Hepatocyte (in vitro differentiated cells): ENCODE measurements around the gene VPS9D1. TPM values are rescaled to one million over a fixed set of nuclear protein-coding genes. Genes with fewer than 3 reads are reported as not detected.
A peak's percentile ranks its signal among the peaks of the same experiment; 100 is the strongest.

ENCODE experiments used
- DNase-seq: peaks from one replicate; pipeline ENCODE4 v3.0.0-alpha.2; 2016; ENCODE audit warnings: low spot score
- H2AFZ ChIP-seq: fragments of 200-600 bp; sonication (generic); 2 replicates; pipeline ENCODE4 v1.6.0; 2016; ENCODE audit warnings: antibody characterized with exemption, mild to moderate bottlenecking
- H3K27ac ChIP-seq: fragments of 200-600 bp; sonication (generic); 2 replicates; pipeline ENCODE4 v1.5.1; 2016; ENCODE audit warnings: mild to moderate bottlenecking
- H3K27me3 ChIP-seq: fragments of 200-600 bp; sonication (generic); 2 replicates; pipeline ENCODE4 v1.6.1; 2016
- H3K36me3 ChIP-seq: fragments of 200-600 bp; sonication (generic); replicated peaks from 2 replicates; pipeline ENCODE4 v1.5.1; 2016; ENCODE audit warnings: low read depth; ENCODE audit not compliant: insufficient read depth
- H3K4me1 ChIP-seq: fragments of 200-600 bp; sonication (generic); 2 replicates; pipeline ENCODE4 v1.5.1; 2016; ENCODE audit warnings: mild to moderate bottlenecking, moderate library complexity; ENCODE audit not compliant: insufficient read depth
- H3K4me2 ChIP-seq: fragments of 200-600 bp; sonication (generic); 2 replicates; pipeline ENCODE4 v1.6.0; 2016
- H3K4me3 ChIP-seq: fragments of 200-600 bp; sonication (generic); 2 replicates; pipeline ENCODE4 v1.5.1; 2016; ENCODE audit warnings: mild to moderate bottlenecking
- H3K79me2 ChIP-seq: fragments of 200-600 bp; sonication (generic); 2 replicates; pipeline ENCODE4 v1.6.0; 2017; ENCODE audit warnings: mild to moderate bottlenecking
- H3K9me2 ChIP-seq: fragments of 200-600 bp; sonication (generic); replicated peaks from 2 replicates; pipeline ENCODE4 v1.6.0; 2017; ENCODE audit warnings: mild to moderate bottlenecking; ENCODE audit not compliant: insufficient read depth
- H3K9me3 ChIP-seq: fragments of 200-600 bp; sonication (generic); 2 replicates; pipeline ENCODE4 v1.5.1; 2016; ENCODE audit warnings: low read depth, mild to moderate bottlenecking
- H4K20me1 ChIP-seq: fragments of 200-600 bp; sonication (generic); 2 replicates; pipeline ENCODE4 v1.6.0; 2016; ENCODE audit warnings: mild to moderate bottlenecking; ENCODE audit not compliant: insufficient read depth, poor library complexity, severe bottlenecking
- CTCF ChIP-seq: fragments of 200-600 bp; sonication (generic); IDR thresholded peaks from 2 replicates; pipeline ENCODE4 v1.5.1; 2016; ENCODE audit warnings: antibody characterized with exemption, mild to moderate bottlenecking; ENCODE audit not compliant: poor library complexity
- EZH2 ChIP-seq: fragments of 200-600 bp; sonication (generic); IDR thresholded peaks from 2 replicates; pipeline ENCODE4 v1.6.1; 2016; ENCODE audit warnings: antibody characterized with exemption, mild to moderate bottlenecking, borderline replicate concordance
- EZH2phosphoT487 ChIP-seq: fragments of 200-600 bp; sonication (generic); IDR thresholded peaks from one replicate; pipeline ENCODE4 v1.6.1; 2018; ENCODE audit warnings: antibody characterized with exemption, mild to moderate bottlenecking, low read depth, moderate library complexity; ENCODE audit not compliant: unreplicated experiment, severe bottlenecking
- WGBS: methylation state at CpG from one replicate; pipeline ENCODE4 v1.1.6; 2016; ENCODE audit warnings: low lambda C conversion rate; ENCODE audit errors: missing lambda C conversion rate; 5-methylcytosine and 5-hydroxymethylcytosine counted together
- polyA plus RNA-seq: library from polyadenylated mRNA; unstranded; fragments of >200 nt; fragmentation: Nextera tagmentation; extraction: Ambion mirVana; gene quantifications from 2 replicates; pipeline ENCODE4 v1.2.1, GENCODE V29; 2016
- total RNA-seq: library from RNA; depleted of rRNA; stranded (reverse); fragments of >200 nt; gene quantifications from 2 replicates; pipeline ENCODE4 v1.2.3, GENCODE V29; 2014

The VPS9D1 gene
- total and polyA plus RNA-seq, 2 experiments from 2014 or later, result 13.8 to 25.5 TPM

GRCh38 chr16:89670496-89671431 is 49.9 kb downstream of the VPS9D1 start:
- no peaks in the 10 kb centered on the region for H3K9me3 ChIP-seq
- WGBS, result 86% methylated on average over 10 of the region's 10 CpGs
- H3K27me3 ChIP-seq, result no peaks in the 10 kb centered on the region
- H3K79me2 ChIP-seq, result no peaks in the 10 kb centered on the region
- H3K4me3 ChIP-seq, result no peak overlapping the region
- TF ChIP-seq EZH2phosphoT487, result no peak
- TF ChIP-seq EZH2, result no peak
- no peak for TF ChIP-seq CTCF
- peak overlapping the region; percentile 79 for H3K27ac ChIP-seq
- no peaks in the 10 kb centered on the region for H3K36me3 ChIP-seq
- H2AFZ ChIP-seq, result no peak overlapping the region
- no peaks in the 10 kb centered on the region for H4K20me1 ChIP-seq
- no peak for DNase-seq
- no peaks in the 10 kb centered on the region for H3K9me2 ChIP-seq
- no peak overlapping the region for H3K4me2 ChIP-seq
- peaks cover 7% of the 10 kb centered on the region for H3K4me1 ChIP-seq

- H3K9me3 ChIP-seq, result no peaks in the 10 kb centered on the region
Observed at GRCh38 chr16:89669755-89670154, 50.9 kb downstream of the VPS9D1 start.

GRCh38 chr16:89668790-89669158 is 51.9 kb downstream of the VPS9D1 start:
- Histone ChIP-seq H3K9me2 (no peaks in the 10 kb centered on the region), H3K4me2 (no peak overlapping the region), H3K27me3 (no peaks in the 10 kb centered on the region), H3K9me3 (no peaks in the 10 kb centered on the region), H3K4me3 (no peak overlapping the region), H3K79me2 (no peaks in the 10 kb centered on the region), H4K20me1 (no peaks in the 10 kb centered on the region), H3K4me1 (peaks cover 7% of the 10 kb centered on the region), H2AFZ (no peak overlapping the region), H3K27ac (no peak overlapping the region), H3K36me3 (no peaks in the 10 kb centered on the region)
- TF ChIP-seq EZH2phosphoT487 (no peak), CTCF (no peak), EZH2 (no peak)
- DNase-seq, result no peak
- 95% methylated on average over 5 of the region's 5 CpGs for WGBS

More at GRCh38 chr16:89669755-89670154, 50.9 kb downstream of the VPS9D1 start:
- DNase-seq, result no peak
- H3K4me3 ChIP-seq, result no peak overlapping the region
- no peak for TF ChIP-seq EZH2
- no peak for TF ChIP-seq EZH2phosphoT487
- TF ChIP-seq CTCF, result no peak
- no peaks in the 10 kb centered on the region for H4K20me1 ChIP-seq
- H3K79me2 ChIP-seq, result no peaks in the 10 kb centered on the region
- WGBS, result 100% methylated on average over 4 of the region's 13 CpGs
- H3K4me1 ChIP-seq, result peaks cover 7% of the 10 kb centered on the region
- no peak overlapping the region for H2AFZ ChIP-seq
- H3K27ac ChIP-seq, result no peak overlapping the region
- no peaks in the 10 kb centered on the region for H3K9me2 ChIP-seq
- no peaks in the 10 kb centered on the region for H3K27me3 ChIP-seq
- no peak overlapping the region for H3K4me2 ChIP-seq
- H3K36me3 ChIP-seq, result no peaks in the 10 kb centered on the region
